Type B pancreatic cell (in vitro differentiated cells): ENCODE measurements around the gene VWA7. TPM values are rescaled to one million over a fixed set of nuclear protein-coding genes. Genes with fewer than 3 reads are reported as not detected.

Experiments
- DNase-seq: peaks from one replicate; pipeline ENCODE4 v3.0.0; 2021; ENCODE audit warnings: mixed read lengths; ENCODE audit not compliant: unreplicated experiment; ENCODE audit errors: extremely low spot score
- H3K27ac Mint-ChIP-seq: 2 replicates; pipeline ENCODE4 v1.8.0; 2021; ENCODE audit warnings: mild to moderate bottlenecking, mixed read lengths
- H3K27me3 Mint-ChIP-seq: 2 replicates; pipeline ENCODE4 v1.8.0; 2021; ENCODE audit warnings: mixed read lengths
- H3K36me3 Mint-ChIP-seq: 2 replicates; pipeline ENCODE4 v1.8.0; 2021; ENCODE audit warnings: mixed read lengths
- H3K4me1 Mint-ChIP-seq: one replicate; pipeline ENCODE4 v1.8.0; 2021; ENCODE audit warnings: mixed read lengths; ENCODE audit not compliant: unreplicated experiment
- H3K4me3 Mint-ChIP-seq: 2 replicates; pipeline ENCODE4 v1.8.0; 2021; ENCODE audit warnings: mild to moderate bottlenecking, mixed read lengths
- H3K9me3 Mint-ChIP-seq: 2 replicates; pipeline ENCODE4 v1.8.0; 2021; ENCODE audit warnings: mixed read lengths
- total RNA-seq: library from RNA; stranded (reverse); gene quantifications from 2 replicates; pipeline ENCODE4 v1.2.1, GENCODE V29; 2021; ENCODE audit warnings: low replicate concordance
- TF ChIP-seq, protein P1 (sequence below): fragments of 200-600 bp; sonication (generic); conservative IDR thresholded peaks from 2 replicates; pipeline ENCODE4 v1.5.0; 2021; ENCODE audit warnings: antibody characterized with exemption, mild to moderate bottlenecking

VWA7 gene
- total RNA-seq, 1 donor from 2014 or later: 6.4 TPM

DNA sequence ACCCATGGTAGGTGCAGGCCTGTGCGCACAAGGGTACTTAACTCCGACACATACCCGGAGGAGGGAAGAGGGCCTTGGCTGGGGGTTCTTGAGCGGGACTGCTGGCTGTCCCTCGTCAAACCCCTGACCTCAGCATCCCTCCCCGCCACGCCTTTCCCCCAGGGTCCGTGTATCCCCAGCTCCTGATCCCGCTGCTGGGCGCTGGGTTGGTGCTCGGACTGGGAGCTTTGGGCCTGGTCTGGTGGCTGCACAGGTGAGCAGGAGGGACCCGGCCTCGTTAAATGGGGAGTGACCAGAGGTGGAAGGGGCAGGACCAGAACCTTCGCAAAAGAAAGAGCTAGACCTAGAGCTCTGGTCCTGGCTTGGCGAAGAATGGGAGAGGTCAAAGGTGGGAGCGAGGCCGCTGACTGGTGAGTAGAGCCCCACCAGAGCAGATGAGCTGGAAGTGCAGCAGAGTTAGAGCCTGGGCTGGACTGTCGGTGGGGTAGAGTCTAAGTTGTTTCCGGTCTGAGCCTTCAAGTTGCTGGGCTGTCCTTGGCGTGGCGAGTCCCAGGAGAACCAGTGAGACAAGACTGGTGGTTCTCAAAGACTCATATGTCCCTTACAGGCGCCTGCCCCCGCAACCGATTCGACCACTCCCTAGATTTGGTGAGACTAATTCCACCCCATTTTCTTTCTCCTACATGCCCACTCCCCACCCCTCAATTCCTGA, 53.0 kb downstream of the VWA7 start:
- Mint-ChIP-seq H3K9me3 (peaks cover 5% of the 10 kb centered on the region), H3K27me3 (no peaks in the 10 kb centered on the region), H3K4me3 (no peak overlapping the region), H3K27ac (peak overlapping the region; percentile 13), H3K4me1 (peaks cover 16% of the 10 kb centered on the region), H3K36me3 (peaks cover 21% of the 10 kb centered on the region)
- DNase-seq: no peak
- TF ChIP-seq, protein P1, sequence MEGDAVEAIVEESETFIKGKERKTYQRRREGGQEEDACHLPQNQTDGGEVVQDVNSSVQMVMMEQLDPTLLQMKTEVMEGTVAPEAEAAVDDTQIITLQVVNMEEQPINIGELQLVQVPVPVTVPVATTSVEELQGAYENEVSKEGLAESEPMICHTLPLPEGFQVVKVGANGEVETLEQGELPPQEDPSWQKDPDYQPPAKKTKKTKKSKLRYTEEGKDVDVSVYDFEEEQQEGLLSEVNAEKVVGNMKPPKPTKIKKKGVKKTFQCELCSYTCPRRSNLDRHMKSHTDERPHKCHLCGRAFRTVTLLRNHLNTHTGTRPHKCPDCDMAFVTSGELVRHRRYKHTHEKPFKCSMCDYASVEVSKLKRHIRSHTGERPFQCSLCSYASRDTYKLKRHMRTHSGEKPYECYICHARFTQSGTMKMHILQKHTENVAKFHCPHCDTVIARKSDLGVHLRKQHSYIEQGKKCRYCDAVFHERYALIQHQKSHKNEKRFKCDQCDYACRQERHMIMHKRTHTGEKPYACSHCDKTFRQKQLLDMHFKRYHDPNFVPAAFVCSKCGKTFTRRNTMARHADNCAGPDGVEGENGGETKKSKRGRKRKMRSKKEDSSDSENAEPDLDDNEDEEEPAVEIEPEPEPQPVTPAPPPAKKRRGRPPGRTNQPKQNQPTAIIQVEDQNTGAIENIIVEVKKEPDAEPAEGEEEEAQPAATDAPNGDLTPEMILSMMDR: no peak

DNA sequence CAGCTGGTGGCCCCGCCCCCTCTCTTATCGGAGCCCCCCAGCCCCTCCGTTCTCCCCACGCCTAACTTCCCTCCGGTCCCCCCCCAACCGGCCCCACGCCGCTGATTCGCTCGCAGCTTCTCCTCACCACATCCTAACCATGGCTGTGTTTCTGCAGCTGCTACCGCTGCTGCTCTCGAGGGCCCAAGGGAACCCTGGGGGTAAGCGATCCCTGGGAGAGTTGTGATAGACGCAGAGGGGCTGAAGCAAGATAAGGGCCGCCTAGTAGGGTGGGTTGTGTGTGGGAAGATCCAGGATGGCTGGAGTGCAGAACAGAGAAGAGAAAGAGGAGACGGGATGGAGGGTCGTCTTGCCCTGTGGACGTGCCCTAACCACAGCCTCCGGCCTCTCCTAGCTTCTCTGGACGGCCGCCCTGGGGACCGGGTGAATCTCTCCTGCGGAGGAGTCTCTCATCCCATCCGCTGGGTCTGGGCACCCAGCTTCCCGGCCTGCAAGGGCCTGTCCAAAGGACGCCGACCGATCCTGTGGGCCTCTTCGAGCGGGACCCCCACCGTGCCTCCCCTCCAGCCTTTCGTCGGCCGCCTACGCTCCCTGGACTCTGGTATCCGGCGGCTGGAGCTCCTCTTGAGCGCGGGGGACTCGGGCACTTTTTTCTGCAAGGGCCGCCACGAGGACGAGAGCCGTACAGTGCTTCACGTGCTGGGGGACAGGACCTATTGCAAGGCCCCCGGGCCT, 53.7 kb downstream of the VWA7 start, which contains the start of gene MPIG6B:
Gene MPIG6B (plus strand): TSS at position 129 of the 735 bp plus-strand sequence. CDS start 11 bp downstream, at position 140.
- Mint-ChIP-seq H3K4me3 (no peak within 1 kb of the TSS), H3K4me1 (peaks cover 21% of the 10 kb centered on the region), H3K9me3 (peaks cover 5% of the 10 kb centered on the region), H3K27me3 (no peaks in the 10 kb centered on the region), H3K36me3 (peaks cover 21% of the 10 kb centered on the region), H3K27ac (peak within 1 kb of the TSS; percentile 13)
- TF ChIP-seq, protein P1: no peak
- DNase-seq: no peak

DNA sequence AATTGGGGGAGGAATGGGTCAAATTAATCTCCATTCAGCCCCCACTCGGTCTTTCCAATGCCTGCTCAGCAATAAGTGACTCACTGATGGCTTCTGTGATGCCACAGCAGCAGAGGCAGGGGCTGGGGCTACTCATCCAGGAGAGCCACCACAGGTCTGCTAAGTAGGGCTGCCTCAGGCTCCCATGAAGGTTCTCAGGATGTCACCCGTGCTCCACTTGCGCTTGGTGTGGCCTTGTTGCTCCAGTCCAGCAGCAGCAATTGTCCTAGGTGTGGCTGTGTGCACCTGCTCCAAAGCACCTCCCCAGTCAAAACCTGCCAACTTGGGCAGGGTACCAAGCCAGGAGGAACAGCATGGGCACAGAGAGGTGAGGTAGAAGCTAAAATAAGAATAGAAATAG, 55.0 kb downstream of the VWA7 start:
- Mint-ChIP-seq H3K9me3 (peaks cover 5% of the 10 kb centered on the region), H3K27ac (no peak overlapping the region), H3K4me1 (peaks cover 34% of the 10 kb centered on the region), H3K36me3 (peaks cover 17% of the 10 kb centered on the region), H3K27me3 (no peaks in the 10 kb centered on the region), H3K4me3 (no peak overlapping the region)
- DNase-seq: no peak
- TF ChIP-seq, protein P1: no peak

DNA sequence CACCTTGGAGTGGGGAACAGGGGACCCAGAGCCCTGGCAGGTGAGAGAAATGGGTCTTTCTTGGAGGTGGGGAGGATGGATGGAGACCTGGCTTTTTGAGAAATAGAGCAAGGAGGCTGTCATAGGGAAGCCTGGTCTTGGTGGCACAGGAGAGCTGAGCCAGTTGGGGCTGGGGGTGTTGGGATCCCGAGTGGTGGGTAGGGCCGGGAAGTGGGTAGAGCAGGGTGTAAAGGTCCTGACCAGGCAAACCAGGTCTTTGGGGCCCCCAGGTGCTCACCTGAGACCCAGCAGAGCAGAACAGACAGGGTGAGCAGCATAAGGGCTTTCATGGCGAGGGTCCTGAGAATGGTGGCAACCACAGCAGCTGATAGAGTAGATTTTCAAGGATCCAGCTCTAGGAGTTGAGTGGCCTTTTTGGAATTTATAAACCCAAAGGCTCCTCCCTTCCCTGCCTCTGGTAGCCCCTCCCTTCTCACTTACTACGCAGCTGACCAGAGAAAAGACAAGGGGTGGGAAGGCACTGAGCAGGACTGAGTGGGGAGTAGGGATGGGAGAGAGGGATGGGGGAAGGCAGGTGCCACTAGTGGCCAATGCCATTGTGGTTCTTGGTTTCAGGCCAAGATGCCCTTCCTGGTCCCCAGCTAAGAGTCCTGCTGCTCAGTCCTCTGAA, 55.6 kb downstream of the VWA7 start, which contains the start of gene LY6G6C:
Gene LY6G6C (minus strand): TSS at position 396 of the 670 bp plus-strand sequence. CDS start 67 bp downstream, at position 329.
- H3K27ac Mint-ChIP-seq: peak within 1 kb of the TSS; percentile 90
- H3K36me3 Mint-ChIP-seq: peaks cover 10% of the 10 kb centered on the region
- TF ChIP-seq, protein P1: no peak
- peaks cover 29% of the 10 kb centered on the region for H3K4me1 Mint-ChIP-seq
- peaks cover 5% of the 10 kb centered on the region for H3K9me3 Mint-ChIP-seq
- no peaks in the 10 kb centered on the region for H3K27me3 Mint-ChIP-seq
- DNase-seq: no peak
- H3K4me3 Mint-ChIP-seq: peak within 1 kb of the TSS; percentile 67

DNA sequence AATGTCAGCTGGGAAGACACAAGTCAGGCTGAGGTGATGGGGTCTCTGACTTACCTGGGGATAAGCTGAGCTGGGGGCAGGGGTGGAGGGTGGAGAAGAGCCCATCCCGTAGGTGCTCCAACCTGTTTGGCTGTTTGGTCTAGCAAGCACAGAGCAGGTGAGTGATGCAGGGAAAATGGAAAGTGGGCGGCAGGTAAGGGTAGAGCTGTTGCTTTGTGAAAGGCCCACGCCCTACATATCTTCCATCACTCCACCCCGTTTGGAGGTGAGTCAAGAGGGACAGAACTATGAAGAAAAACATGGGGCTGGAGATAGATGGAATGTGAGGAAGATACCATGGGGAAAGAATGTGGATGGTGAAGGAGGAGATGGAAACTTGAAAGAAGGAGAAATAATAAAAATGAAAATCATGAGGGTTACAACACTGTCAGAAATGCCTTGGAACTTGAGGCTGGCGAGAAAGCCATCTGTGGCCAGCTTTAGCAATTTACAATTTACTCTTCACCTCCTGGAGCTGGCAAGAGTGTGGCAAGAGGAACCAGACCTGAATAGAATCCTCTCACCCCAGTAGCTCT, 56.8 kb downstream of the VWA7 start:
- TF ChIP-seq, protein P1: no peak
- Mint-ChIP-seq H3K27me3 (no peaks in the 10 kb centered on the region), H3K27ac (peak overlapping the region; percentile 90), H3K9me3 (peaks cover 5% of the 10 kb centered on the region), H3K4me1 (peaks cover 23% of the 10 kb centered on the region), H3K36me3 (no peaks in the 10 kb centered on the region), H3K4me3 (peak overlapping the region; percentile 67)
- DNase-seq: no peak
